HG02588 (cell line): ENCODE results near the gene GALNT15.

Experiments
- ATAC-seq: cut with Tn5 transposase; IDR thresholded peaks from one replicate; pipeline ENCODE4 v1.9.1; 2021; ENCODE audit warnings: mild to moderate bottlenecking, moderate library complexity; ENCODE audit not compliant: unreplicated experiment

The GALNT15 gene

GRCh38 chr3:16150285-16150684 lies 24.2 kb upstream of the GALNT15 start:
- ATAC-seq, result no peak

GRCh38 chr3:16151109-16151508 lies 23.4 kb upstream of the GALNT15 start:
- no peak for ATAC-seq

- no peak for ATAC-seq
These were observed 6.3 kb upstream of the GALNT15 start for GRCh38 chr3:16168211-16168610.

GRCh38 chr3:16171009-16171408 lies 3.5 kb upstream of the GALNT15 start:
- ATAC-seq, result no peak

GRCh38 chr3:16171825-16172224 lies 2.7 kb upstream of the GALNT15 start:
- no peak for ATAC-seq

- ATAC-seq, result no peak
These were observed 1.0 kb upstream of the GALNT15 start for GRCh38 chr3:16173283-16174025.

GRCh38 chr3:16174026-16174355 lies 489 bp upstream of the GALNT15 start:
- no peak for ATAC-seq

GRCh38 chr3:16174976-16175901 lies 759 bp downstream of the GALNT15 start:
- no peak for ATAC-seq

- ATAC-seq, result no peak
These were observed 2.0 kb downstream of the GALNT15 start for GRCh38 chr3:16176391-16177030.

GRCh38 chr3:16177382-16177781 lies 2.9 kb downstream of the GALNT15 start:
- no peak for ATAC-seq

- no peak for ATAC-seq
These were observed 3.6 kb downstream of the GALNT15 start for GRCh38 chr3:16177962-16178627.

- ATAC-seq, result no peak
These were observed 4.1 kb downstream of the GALNT15 start for GRCh38 chr3:16178628-16178988.

GRCh38 chr3:16179261-16179660 lies 4.8 kb downstream of the GALNT15 start:
- ATAC-seq, result no peak

- ATAC-seq, result no peak
These were observed 5.6 kb downstream of the GALNT15 start for GRCh38 chr3:16179771-16180736.

GRCh38 chr3:16180737-16181134 lies 6.3 kb downstream of the GALNT15 start:
- ATAC-seq, result no peak

GRCh38 chr3:16181361-16181760 lies 6.9 kb downstream of the GALNT15 start:
- ATAC-seq, result no peak

GRCh38 chr3:16182183-16182582 lies 7.7 kb downstream of the GALNT15 start:
- no peak for ATAC-seq

- ATAC-seq, result no peak
These were observed 8.1 kb downstream of the GALNT15 start for GRCh38 chr3:16182612-16183011.

- no peak for ATAC-seq
These were observed 8.6 kb downstream of the GALNT15 start for GRCh38 chr3:16183082-16183481.
